ENCODE data around the gene OR4A5.
"Not testable (repeated sequence)": the region's sequence is repeated elsewhere in the genome, so short reads cannot be mapped to it uniquely, and the experiment has no call there.

The OR4A5 gene

GRCh38 chr11:54706532-54706931, at the start of gene OR4A5:
Gene OR4A5 (plus strand): TSS chr11:54706832. CDS start chr11:54706885, 53 bp downstream.
- not testable (repeated sequence) for DNase-seq

GRCh38 chr11:54720094-54720493, 13.5 kb downstream of the OR4A5 start:
- DNase-seq: not testable (repeated sequence)

All from SHP77 (cell line).